Right lobe of liver (tissue), 4 donors: ENCODE measurements around the gene PCGF1.

Experiments
- POLR2A ChIP-seq: fragments of 450-650 bp; IDR thresholded peaks from one replicate; pipeline ENCODE4 v1.6.1; 2017; ENCODE audit warnings: antibody characterized with exemption, mild to moderate bottlenecking
- TF ChIP-seq, protein P1 (sequence below), 4 donors: fragments of 200-600 bp in 3 of 4; fragments of 450-650 bp in 1 of 4; IDR thresholded peaks; one replicate each; pipeline versions ENCODE4 v1.5.1 to v1.8.0; 2016 to 2022; ENCODE audit warnings: antibody characterized with exemption in 4 of 4, mild to moderate bottlenecking in 2 of 4
- donor health status: DM: no; HTN: no; CAD: no.
- donor health status: DM: no; HTN: no; CAD: no.
- donor health status: DM: no; HTN: yes; CAD: no.

DNA sequence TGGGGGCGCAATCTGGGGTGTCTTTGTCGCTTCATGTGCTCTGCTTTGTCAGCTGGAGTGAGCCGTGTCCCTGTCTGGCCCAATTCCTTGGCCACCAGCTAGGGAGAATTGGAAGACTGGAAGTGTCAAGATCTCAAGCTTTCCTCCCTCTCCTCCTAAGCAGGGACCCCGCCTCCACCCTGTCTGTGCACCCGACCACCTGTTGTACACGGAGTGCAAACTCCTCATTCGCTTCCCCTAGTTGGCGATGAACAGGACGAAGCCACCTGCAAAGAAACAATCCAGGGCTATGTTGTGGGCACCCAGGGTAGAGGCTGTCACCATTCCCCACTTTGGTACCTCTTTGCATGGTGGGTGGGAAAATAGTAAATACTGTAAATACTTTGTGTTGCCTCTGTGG lies 20.2 kb upstream of the PCGF1 start:
- TF ChIP-seq, protein P1, sequence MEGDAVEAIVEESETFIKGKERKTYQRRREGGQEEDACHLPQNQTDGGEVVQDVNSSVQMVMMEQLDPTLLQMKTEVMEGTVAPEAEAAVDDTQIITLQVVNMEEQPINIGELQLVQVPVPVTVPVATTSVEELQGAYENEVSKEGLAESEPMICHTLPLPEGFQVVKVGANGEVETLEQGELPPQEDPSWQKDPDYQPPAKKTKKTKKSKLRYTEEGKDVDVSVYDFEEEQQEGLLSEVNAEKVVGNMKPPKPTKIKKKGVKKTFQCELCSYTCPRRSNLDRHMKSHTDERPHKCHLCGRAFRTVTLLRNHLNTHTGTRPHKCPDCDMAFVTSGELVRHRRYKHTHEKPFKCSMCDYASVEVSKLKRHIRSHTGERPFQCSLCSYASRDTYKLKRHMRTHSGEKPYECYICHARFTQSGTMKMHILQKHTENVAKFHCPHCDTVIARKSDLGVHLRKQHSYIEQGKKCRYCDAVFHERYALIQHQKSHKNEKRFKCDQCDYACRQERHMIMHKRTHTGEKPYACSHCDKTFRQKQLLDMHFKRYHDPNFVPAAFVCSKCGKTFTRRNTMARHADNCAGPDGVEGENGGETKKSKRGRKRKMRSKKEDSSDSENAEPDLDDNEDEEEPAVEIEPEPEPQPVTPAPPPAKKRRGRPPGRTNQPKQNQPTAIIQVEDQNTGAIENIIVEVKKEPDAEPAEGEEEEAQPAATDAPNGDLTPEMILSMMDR (IDR thresholded peaks at IDR 0.05) = no peak
- TF ChIP-seq POLR2A = no peak
